HG02852 (cell line): ENCODE data around the gene LRTM1.

Experiments used
- ATAC-seq: cut with Tn5 transposase; IDR thresholded peaks from one replicate; pipeline ENCODE4 v1.9.1; 2021; ENCODE audit warnings: mild to moderate bottlenecking, moderate library complexity; ENCODE audit not compliant: unreplicated experiment

Gene LRTM1

GRCh38 chr3:54941690-54942362, 14.0 kb upstream of the LRTM1 start:
- ATAC-seq = no peak

GRCh38 chr3:54940971-54941370, 13.1 kb upstream of the LRTM1 start:
- ATAC-seq = no peak

- ATAC-seq = no peak
These were observed 11.9 kb upstream of the LRTM1 start for GRCh38 chr3:54939557-54940300.

- ATAC-seq = no peak
These were observed 8.7 kb upstream of the LRTM1 start for GRCh38 chr3:54936561-54936960.

- ATAC-seq = no peak
These were observed 8.0 kb upstream of the LRTM1 start for GRCh38 chr3:54935869-54936268.

GRCh38 chr3:54932606-54933005, 4.7 kb upstream of the LRTM1 start:
- ATAC-seq = no peak

GRCh38 chr3:54931182-54931581, 3.3 kb upstream of the LRTM1 start:
- no peak for ATAC-seq

- no peak for ATAC-seq
These were observed 9.3 kb downstream of the LRTM1 start for GRCh38 chr3:54918516-54918915.

- no peak for ATAC-seq
These were observed 10.0 kb downstream of the LRTM1 start for GRCh38 chr3:54917862-54918261.

GRCh38 chr3:54917174-54917573, 10.7 kb downstream of the LRTM1 start:
- ATAC-seq = no peak

- ATAC-seq = no peak
These were observed 11.1 kb downstream of the LRTM1 start for GRCh38 chr3:54916732-54917131.

- ATAC-seq = no peak
These were observed 11.9 kb downstream of the LRTM1 start for GRCh38 chr3:54915976-54916375.

GRCh38 chr3:54915181-54915580, 12.7 kb downstream of the LRTM1 start:
- no peak for ATAC-seq

- no peak for ATAC-seq
These were observed 13.7 kb downstream of the LRTM1 start for GRCh38 chr3:54914180-54914579.

GRCh38 chr3:54909191-54909590, 18.7 kb downstream of the LRTM1 start:
- no peak for ATAC-seq

- ATAC-seq = no peak
These were observed 21.1 kb downstream of the LRTM1 start for GRCh38 chr3:54906763-54907162.

- ATAC-seq = no peak
These were observed 21.9 kb downstream of the LRTM1 start for GRCh38 chr3:54905920-54906319.

- ATAC-seq = no peak
These were observed 22.5 kb downstream of the LRTM1 start for GRCh38 chr3:54905261-54905888.

- no peak for ATAC-seq
These were observed 25.8 kb downstream of the LRTM1 start for GRCh38 chr3:54901906-54902685.

GRCh38 chr3:54900838-54901591, 26.8 kb downstream of the LRTM1 start:
- ATAC-seq = no peak

GRCh38 chr3:54899273-54899672, 28.6 kb downstream of the LRTM1 start:
- no peak for ATAC-seq
